EL (cell line): ENCODE data around the gene QSER1.
"Not testable (repeated sequence)": the region's sequence is repeated elsewhere in the genome, so short reads cannot be mapped to it uniquely, and the experiment has no call there.

ENCODE experiments used
- DNase-seq: peaks from one replicate; pipeline ENCODE4 v3.0.0-alpha.2; 2016

Gene QSER1

GRCh38 chr11:32937283-32937682 lies 44.7 kb downstream of the QSER1 start:
- DNase-seq, result not testable (repeated sequence)

- no peak for DNase-seq
Measured at GRCh38 chr11:32939046-32939445, 46.4 kb downstream of the QSER1 start.

- peak; percentile 12 for DNase-seq
Measured at GRCh38 chr11:32939866-32940265, 47.3 kb downstream of the QSER1 start.

DNA sequence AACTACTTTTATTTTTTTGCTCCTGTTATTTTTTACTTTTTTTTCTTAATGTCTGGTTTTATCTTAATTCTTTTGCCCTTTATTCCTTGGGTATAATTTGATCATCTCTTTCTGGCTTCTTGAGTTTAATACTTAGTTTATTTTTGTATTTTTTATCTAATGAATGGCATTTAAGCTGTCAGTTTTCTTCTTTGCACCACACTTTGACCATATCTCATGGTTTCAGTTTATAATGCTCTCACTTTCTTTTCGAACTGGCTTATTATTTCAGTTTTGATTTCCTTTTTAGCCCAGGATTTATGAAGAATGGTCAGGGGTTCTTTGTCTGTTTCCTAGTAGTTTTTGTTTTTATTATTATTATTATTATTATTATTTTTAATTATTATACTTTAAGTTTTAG lies 48.3 kb downstream of the QSER1 start:
- no peak for DNase-seq

- DNase-seq, result no peak
Measured at GRCh38 chr11:32947978-32948377, 55.4 kb downstream of the QSER1 start.

GRCh38 chr11:32949739-32950138 lies 57.1 kb downstream of the QSER1 start:
- DNase-seq, result no peak

- DNase-seq, result no peak
Measured at GRCh38 chr11:32952421-32952820, 59.8 kb downstream of the QSER1 start.

GRCh38 chr11:32953700-32954099 lies 61.1 kb downstream of the QSER1 start:
- no peak for DNase-seq

- peak; percentile 54 for DNase-seq
Measured at GRCh38 chr11:32960553-32961164, 68.0 kb downstream of the QSER1 start.

- DNase-seq, result peak; percentile 47
Measured at GRCh38 chr11:32962016-32962415, 69.4 kb downstream of the QSER1 start.

DNA sequence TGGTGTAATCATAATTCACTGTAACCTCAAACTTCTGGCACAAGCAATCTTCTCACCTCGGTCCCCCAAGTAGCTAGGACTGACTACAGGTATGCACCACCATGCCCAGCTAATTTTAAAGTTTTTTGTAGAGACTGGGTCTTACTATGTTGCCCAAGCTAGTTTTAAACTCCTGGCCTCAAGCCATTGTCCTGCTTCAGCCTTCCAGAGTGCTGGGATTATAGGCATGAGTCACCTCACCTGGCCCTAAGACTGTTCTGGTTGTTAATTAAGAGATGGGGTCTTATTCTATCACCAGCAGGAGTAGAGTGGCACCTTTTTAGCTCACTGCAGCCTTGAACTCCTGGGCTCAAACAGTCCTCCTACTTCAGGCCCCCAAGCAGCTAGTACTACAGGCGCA lies 71.1 kb downstream of the QSER1 start:
- no peak for DNase-seq

DNA sequence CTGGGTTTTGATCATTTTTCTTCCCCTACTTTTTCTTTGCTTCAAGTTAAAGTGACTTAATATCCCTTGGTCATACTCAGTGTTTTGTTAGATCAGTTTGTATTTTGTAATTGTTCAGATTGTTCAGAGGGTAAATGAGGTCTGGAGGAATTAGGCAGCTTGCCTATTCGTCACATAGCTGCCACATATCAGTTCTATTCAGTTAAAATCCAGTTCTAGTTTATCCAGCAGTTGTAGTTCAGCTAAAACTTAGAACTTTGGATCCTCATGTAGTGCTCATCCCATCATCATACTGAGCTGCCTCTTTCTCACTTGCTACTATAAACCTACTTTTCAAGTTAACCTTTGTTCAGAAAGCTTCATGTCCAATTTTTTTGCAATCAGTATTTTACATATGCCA lies 75.9 kb downstream of the QSER1 start:
- DNase-seq, result no peak

GRCh38 chr11:32972233-32972632 lies 79.6 kb downstream of the QSER1 start:
- DNase-seq, result not testable (repeated sequence)

GRCh38 chr11:32972781-32973180 lies 80.2 kb downstream of the QSER1 start:
- no peak for DNase-seq

DNA sequence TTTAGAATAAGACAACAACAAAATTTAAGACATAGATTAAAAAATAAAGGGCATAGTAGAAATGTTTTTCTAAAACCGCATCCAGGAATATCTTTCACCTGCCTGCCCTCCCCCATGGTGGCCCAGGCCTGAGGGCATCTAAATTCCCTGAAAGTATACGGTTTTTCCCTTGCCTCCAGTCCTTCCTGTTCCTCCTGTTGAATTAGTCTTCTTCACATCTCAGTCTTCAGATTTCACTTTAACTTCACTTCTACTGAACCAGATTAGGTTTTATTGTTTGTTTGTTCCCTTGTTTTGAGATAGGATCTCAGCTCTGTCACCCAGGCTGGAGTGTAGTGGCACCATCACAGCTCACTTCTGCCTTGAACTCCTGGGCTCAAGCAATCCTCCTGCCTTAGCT lies 90.0 kb downstream of the QSER1 start:
- DNase-seq, result no peak

GRCh38 chr11:32983506-32983905 lies 90.9 kb downstream of the QSER1 start:
- peak; percentile 7 for DNase-seq

DNA sequence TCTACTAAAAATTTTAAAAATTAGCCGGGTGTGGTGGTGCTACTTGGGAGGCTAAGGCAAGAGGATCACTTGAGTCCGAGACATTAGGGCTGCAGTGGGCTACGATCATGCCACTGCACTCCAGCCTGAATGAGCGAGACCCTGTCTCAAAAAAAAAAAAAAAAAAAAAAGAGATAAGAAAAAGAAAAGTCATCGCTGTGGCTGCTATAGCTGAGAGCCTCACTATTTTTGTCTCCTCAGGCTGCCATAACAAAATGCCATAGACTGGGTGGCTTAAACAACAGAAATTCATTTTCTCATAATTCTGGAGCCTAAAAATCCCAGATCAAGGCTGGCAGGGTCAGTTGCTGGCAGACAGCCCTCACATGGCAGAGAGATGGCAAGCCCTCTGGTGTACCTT lies 93.0 kb downstream of the QSER1 start:
- no peak for DNase-seq

GRCh38 chr11:32987851-32988250 lies 95.2 kb downstream of the QSER1 start:
- DNase-seq, result no peak

DNA sequence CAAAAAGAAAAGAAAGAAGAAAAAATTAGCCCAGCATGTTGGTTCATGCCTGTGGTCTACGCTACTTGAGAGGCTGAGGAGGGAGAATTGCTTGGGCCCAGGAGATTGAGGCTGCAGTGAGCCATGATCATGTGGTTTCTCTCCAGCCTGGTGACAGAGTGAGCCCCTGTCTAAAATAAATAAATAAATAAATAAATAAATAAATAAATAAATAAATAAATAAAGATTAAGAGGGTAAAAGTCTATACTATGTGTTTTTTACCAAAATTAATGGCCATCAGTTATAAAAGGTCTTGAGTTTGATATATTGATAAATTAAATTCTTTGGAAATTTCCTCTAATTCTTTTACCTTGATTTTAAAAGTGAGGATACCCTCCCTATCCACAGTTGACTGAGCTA lies 97.9 kb downstream of the QSER1 start:
- DNase-seq, result no peak

DNA sequence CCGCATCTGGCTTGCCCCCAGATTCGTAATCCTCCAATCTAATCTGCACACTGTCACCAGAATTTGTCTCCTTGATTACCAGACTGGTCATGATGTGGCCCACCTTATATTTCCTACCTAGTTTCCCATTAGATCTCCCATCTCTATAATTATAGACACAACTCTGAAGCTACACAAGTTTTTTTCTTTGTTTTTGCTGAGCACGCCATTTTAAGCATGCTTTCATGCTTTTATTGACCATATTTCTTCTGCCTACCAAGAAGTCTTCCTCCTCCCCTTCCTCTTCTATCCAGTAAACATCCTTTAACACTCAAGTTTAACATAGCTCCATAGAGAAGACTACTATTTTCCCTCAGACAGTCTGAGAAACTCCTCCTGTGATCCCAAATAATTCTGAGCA lies 98.8 kb downstream of the QSER1 start:
- no peak for DNase-seq

DNA sequence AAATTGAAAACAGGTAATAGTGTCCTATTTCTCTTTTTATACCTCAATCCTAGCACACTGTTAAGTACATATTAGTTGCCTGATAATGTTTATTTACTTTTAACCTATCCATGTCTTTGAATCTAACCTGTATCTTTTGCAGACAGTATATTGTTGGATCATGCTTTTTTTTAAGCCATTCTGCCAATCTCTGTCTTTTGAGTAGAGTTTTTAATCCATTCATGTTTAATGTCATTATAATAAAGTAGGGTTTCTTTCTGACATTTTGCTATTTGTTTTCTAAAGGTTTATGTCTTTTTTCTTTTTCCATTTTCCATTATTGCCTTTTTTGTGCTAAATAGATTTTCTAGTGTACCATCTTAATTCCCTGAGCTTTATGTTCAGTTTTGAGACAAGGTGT lies 99.3 kb downstream of the QSER1 start:
- no peak for DNase-seq

DNA sequence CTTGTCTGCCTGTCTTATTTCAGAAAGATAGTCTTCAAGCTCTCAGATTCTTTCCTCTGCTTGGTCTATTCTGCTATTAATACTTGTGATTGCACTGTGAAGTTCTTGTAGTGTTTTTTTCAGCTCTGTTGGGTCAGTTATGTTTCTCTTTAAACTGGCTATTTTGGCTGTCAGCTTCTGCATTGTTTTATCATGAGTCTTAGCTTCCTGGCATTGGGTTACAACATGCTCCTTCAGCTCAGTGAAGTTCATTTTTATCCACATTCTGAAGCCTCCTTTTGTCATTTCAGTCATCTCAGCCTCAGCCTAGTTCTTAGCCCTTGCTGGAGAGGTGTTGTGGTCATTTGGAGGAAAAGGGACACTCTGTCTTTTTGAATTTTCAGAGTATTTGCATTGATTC lies 107.6 kb downstream of the QSER1 start:
- peak; percentile 81 for DNase-seq

- peak; percentile 40 for DNase-seq
Measured at GRCh38 chr11:33001281-33001680, 108.7 kb downstream of the QSER1 start.

DNA sequence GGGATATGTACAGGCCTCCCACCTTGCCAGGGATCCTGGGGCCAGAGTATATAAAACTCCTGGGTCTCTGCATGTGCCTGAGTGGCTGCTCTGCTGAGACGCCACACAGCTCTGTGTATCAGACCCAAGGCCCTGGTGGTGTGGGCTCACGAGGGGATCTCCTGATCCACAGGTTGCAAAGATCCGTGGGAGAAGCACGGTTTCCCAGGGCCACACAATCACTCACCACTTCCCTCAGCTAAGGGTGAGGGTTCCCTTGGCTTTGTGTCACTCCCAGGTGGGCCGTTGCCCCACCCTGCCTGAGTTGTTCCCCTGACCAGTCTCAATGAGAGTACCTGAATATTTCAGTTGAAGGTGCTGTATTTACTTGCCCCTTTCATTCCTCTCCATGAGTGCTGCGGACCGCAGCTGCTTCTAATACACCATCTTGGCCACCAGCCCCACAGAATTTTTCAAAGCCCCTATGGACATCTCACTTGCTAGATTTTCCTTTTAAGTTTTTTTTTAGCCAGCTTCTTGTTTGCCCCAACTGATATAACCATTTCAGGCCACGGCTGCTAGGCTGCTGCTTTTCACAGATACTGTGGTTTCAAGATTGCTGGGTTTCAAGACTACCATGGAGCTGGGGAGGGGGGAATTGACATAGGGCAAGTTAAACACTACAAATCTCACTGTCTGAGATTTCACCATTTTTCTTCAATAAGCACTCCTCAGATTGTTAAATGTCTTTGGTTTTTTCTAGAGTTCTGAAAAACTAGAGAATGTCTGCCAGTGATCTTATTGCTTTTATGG lies 109.3 kb downstream of the QSER1 start:
- DNase-seq, result no peak

DNA sequence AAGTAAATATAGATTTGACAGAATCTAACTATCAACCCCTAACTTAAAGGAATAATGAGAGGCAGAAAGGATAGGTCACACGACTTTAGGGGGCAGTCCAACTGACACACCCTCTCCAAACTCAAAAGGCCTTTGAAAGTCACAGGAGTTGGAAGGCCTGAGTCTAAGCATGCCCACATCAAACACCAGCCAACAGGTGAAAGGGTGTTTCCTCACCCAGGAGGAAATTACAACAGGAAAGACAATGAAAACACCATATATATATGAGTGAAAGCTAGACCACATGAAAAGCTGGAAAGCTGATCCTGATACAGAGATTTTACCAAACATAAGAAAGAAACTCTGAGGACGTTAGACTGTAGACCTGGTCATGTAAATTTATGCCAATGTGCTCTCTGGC lies 112.6 kb downstream of the QSER1 start:
- DNase-seq, result no peak
